ENCODE data around the gene SYNGR4.

DNA sequence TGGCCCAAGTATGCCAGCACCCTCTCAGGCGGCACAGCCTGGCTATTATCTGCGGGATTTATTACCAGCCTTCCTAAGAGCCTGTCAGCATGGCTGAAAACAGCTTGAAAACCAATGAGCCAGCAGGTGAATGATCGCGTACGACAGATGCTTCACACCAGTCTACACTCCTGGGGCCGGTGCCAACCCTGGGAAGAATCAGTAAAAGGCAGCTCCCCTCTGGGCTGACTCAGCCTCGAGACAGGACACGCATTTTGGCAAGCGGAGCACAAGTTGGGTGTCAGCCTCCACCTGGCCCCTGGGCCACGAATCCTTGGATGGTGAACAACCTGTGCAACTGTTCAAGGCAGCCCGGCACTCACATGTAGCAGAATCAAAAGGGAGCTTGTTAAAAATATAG is 23.2 kb upstream of the SYNGR4 start:
- TF ChIP-seq, protein P1, sequence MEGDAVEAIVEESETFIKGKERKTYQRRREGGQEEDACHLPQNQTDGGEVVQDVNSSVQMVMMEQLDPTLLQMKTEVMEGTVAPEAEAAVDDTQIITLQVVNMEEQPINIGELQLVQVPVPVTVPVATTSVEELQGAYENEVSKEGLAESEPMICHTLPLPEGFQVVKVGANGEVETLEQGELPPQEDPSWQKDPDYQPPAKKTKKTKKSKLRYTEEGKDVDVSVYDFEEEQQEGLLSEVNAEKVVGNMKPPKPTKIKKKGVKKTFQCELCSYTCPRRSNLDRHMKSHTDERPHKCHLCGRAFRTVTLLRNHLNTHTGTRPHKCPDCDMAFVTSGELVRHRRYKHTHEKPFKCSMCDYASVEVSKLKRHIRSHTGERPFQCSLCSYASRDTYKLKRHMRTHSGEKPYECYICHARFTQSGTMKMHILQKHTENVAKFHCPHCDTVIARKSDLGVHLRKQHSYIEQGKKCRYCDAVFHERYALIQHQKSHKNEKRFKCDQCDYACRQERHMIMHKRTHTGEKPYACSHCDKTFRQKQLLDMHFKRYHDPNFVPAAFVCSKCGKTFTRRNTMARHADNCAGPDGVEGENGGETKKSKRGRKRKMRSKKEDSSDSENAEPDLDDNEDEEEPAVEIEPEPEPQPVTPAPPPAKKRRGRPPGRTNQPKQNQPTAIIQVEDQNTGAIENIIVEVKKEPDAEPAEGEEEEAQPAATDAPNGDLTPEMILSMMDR (conservative IDR thresholded peaks at IDR 0.05; ENCODE audit: low read depth, low read length) = no peak
- TF ChIP-seq EZH2 (IDR thresholded peaks at IDR 0.05; ENCODE audit: borderline replicate concordance, low read depth, low read length, poor library complexity, severe bottlenecking) = no peak
